ENCODE measurements around the gene AUNIP. TPM values are rescaled to one million over a fixed set of nuclear protein-coding genes. Genes with fewer than 3 reads are reported as not detected.

Gene AUNIP
- total RNA-seq, 2 experiments from 2014 or later = 9.6 to 12.9 TPM

DNA sequence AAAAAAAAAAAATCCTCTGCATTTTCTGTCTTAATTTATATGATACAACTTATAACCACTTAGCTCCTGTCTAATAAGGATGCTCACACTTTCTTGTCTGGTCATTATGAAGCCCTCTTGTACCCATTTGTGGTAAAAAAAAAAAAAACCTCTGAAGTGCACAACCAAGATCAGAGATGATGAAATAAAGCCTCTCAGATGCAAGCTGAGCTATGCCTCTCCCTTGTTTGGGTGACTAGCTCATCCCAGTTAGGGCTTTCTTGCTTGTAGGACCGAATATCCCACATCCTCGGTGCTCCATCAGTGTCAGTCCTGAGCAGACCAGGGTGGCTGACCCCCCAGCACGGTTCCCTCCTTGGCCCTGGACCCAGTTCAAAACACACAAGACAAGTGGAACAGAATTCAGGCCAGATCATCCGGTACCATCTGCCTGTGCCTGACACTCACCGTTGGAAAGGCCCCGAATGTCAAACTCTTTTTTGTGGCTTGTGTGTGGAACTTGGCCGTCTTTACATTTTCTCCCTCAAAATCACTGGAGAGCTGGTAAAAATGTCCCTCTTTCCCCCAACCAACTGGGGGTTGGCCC is 65.6 kb downstream of the AUNIP start:
- Mint-ChIP-seq H3K9me3 (ENCODE audit: low read depth) (no peaks in the 10 kb centered on the region), H3K27me3 (no peaks in the 10 kb centered on the region), H3K36me3 (ENCODE audit: low read depth) (peaks cover 6% of the 10 kb centered on the region), H3K27ac (peak overlapping the region; percentile 47), H3K4me3 (no peak overlapping the region), H3K4me1 (peaks cover 46% of the 10 kb centered on the region)
- DNase-seq (no peak), ATAC-seq (no peak)
- ChIA-PET POLR2A (interaction anchor here (0.6 kb wide), 1 partner anchor 83 kb away, joined by 3 read pairs; no protein-coding TSS in a partner anchor), CTCF (interaction anchor here (0.6 to 3.8 kb wide), 6 partner anchors 11 to 227 kb away, joined by 3 to 27 read pairs (median 3); no protein-coding TSS in a partner anchor)
- intact Hi-C loops (cut with DNase I, micrococcal nuclease) = no loop called here

- intact Hi-C loops (cut with DNase I, micrococcal nuclease) = no loop called here
- H3K36me3 Mint-ChIP-seq (ENCODE audit: low read depth) = peaks cover 9% of the 10 kb centered on the region
- no peak for ATAC-seq
Measured at GRCh38 chr1:25792115-25792514, 67.1 kb downstream of the AUNIP start.

GRCh38 chr1:25790472-25790871 is 68.8 kb downstream of the AUNIP start:
- ChIA-PET CTCF (interaction anchor here (1.0 kb wide), 1 partner anchor 12 kb away, joined by 3 read pairs; no protein-coding TSS in a partner anchor), POLR2A (no interaction called here)
- no peak for DNase-seq
- intact Hi-C loops (cut with DNase I, micrococcal nuclease) = no loop called here
- H3K4me1 Mint-ChIP-seq = peaks cover 23% of the 10 kb centered on the region
- H3K36me3 Mint-ChIP-seq (ENCODE audit: low read depth) = peaks cover 9% of the 10 kb centered on the region
- no peaks in the 10 kb centered on the region for H3K27me3 Mint-ChIP-seq
- H3K27ac Mint-ChIP-seq = no peak overlapping the region
- no peak for ATAC-seq
- no peak overlapping the region for H3K4me3 Mint-ChIP-seq
- no peaks in the 10 kb centered on the region for H3K9me3 Mint-ChIP-seq (ENCODE audit: low read depth)

More at GRCh38 chr1:25792115-25792514, 67.1 kb downstream of the AUNIP start:
- DNase-seq = no peak
- POLR2A ChIA-PET = interaction anchor here (0.7 kb wide), 1 partner anchor 177 kb away, joined by 4 read pairs; no protein-coding TSS in a partner anchor
- Mint-ChIP-seq H3K9me3 (ENCODE audit: low read depth) (no peaks in the 10 kb centered on the region), H3K27ac (no peak overlapping the region), H3K4me1 (peaks cover 34% of the 10 kb centered on the region), H3K27me3 (no peaks in the 10 kb centered on the region), H3K4me3 (no peak overlapping the region)
- CTCF ChIA-PET = no interaction called here

- ChIA-PET POLR2A (interaction anchor here (0.7 to 1.0 kb wide), 2 partner anchors 93 to 244 kb away, joined by 3 to 4 read pairs; partner anchors contain the start of gene LDLRAP1), CTCF (interaction anchor here (0.6 to 1.2 kb wide), 9 partner anchors 8 to 351 kb away, joined by 3 to 4 read pairs (median 3); no protein-coding TSS in a partner anchor)
- H3K9me3 Mint-ChIP-seq (ENCODE audit: low read depth) = no peaks in the 10 kb centered on the region
- peaks cover 5% of the 10 kb centered on the region for H3K4me1 Mint-ChIP-seq
- H3K36me3 Mint-ChIP-seq (ENCODE audit: low read depth) = peaks cover 7% of the 10 kb centered on the region
- no peak overlapping the region for H3K4me3 Mint-ChIP-seq
- DNase-seq (no peak), ATAC-seq (no peak)
- intact Hi-C loops (cut with DNase I, micrococcal nuclease) = no loop called here
- H3K27ac Mint-ChIP-seq = peak overlapping the region; percentile 14
- no peaks in the 10 kb centered on the region for H3K27me3 Mint-ChIP-seq
Measured at GRCh38 chr1:25787760-25788166, 71.5 kb downstream of the AUNIP start.

- H3K36me3 Mint-ChIP-seq (ENCODE audit: low read depth) = peaks cover 7% of the 10 kb centered on the region
- no peak overlapping the region for H3K4me3 Mint-ChIP-seq
- no peaks in the 10 kb centered on the region for H3K27me3 Mint-ChIP-seq
- CTCF ChIA-PET = interaction anchor here (0.6 to 1.2 kb wide), 9 partner anchors 9 to 350 kb away, joined by 3 to 4 read pairs (median 3); no protein-coding TSS in a partner anchor
- H3K4me1 Mint-ChIP-seq = peaks cover 5% of the 10 kb centered on the region
- intact Hi-C loops (cut with DNase I, micrococcal nuclease) = no loop called here
- POLR2A ChIA-PET = no interaction called here
- ATAC-seq (peak; percentile 49), DNase-seq (no peak)
- no peaks in the 10 kb centered on the region for H3K9me3 Mint-ChIP-seq (ENCODE audit: low read depth)
- no peak overlapping the region for H3K27ac Mint-ChIP-seq
Measured at GRCh38 chr1:25786887-25787759, 72.1 kb downstream of the AUNIP start.

DNA sequence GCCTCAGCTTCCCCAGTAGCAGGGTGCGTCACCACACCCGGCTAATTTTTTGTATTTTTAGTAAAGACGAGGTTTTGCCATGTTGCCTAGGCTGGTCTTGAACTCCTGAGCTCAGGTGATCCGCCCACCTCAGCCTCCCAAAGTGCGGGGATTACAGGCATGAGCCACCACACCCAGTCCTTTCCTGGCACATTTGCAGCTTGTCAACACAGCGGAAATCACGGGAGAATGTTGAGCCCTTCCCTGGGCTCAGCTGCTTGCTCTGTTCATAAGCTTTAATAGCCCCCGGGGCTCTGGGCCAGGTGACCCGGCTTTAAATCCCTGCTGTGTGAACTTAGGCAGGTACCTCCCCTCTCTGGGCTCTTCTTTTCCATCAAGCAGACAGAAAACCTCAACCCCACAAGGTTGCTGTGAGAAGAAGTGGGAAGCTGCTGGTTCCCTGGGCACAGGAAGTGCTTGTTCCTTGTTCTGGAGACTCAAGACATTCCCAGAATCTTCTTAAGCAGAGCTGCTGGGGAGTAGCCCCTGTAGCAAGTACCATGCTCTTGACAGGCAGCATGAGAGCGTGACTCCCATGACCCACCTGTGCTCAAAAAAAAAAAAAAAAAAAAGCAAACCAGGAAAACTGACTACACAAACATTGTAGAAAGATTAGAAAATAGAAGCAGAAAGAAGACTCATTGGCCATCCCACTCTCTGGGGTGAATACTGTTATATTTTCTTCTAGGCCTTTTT is 73.8 kb downstream of the AUNIP start:
- ATAC-seq (no peak), DNase-seq (no peak)
- CTCF ChIA-PET = interaction anchor here (0.7 kb wide), 1 partner anchor 306 kb away, joined by 3 read pairs; no protein-coding TSS in a partner anchor
- peaks cover 7% of the 10 kb centered on the region for H3K4me1 Mint-ChIP-seq
- H3K36me3 Mint-ChIP-seq (ENCODE audit: low read depth) = peaks cover 6% of the 10 kb centered on the region
- no peak overlapping the region for H3K4me3 Mint-ChIP-seq
- intact Hi-C loops (cut with DNase I, micrococcal nuclease) = no loop called here
- H3K27me3 Mint-ChIP-seq = no peaks in the 10 kb centered on the region
- POLR2A ChIA-PET = interaction anchor here (0.9 kb wide), 1 partner anchor 10 kb away, joined by 3 read pairs; no protein-coding TSS in a partner anchor
- no peak overlapping the region for H3K27ac Mint-ChIP-seq
- H3K9me3 Mint-ChIP-seq (ENCODE audit: low read depth) = no peaks in the 10 kb centered on the region

- POLR2A ChIA-PET = interaction anchor here (0.9 kb wide), 1 partner anchor 10 kb away, joined by 3 read pairs; no protein-coding TSS in a partner anchor
- Mint-ChIP-seq H3K27me3 (no peaks in the 10 kb centered on the region), H3K36me3 (ENCODE audit: low read depth) (peaks cover 2% of the 10 kb centered on the region), H3K9me3 (ENCODE audit: low read depth) (no peaks in the 10 kb centered on the region), H3K4me3 (no peak overlapping the region), H3K4me1 (peaks cover 9% of the 10 kb centered on the region), H3K27ac (no peak overlapping the region)
- intact Hi-C loops (cut with DNase I, micrococcal nuclease) = no loop called here
- DNase-seq (no peak), ATAC-seq (no peak)
- CTCF ChIA-PET = interaction anchor here (0.7 kb wide), 1 partner anchor 305 kb away, joined by 3 read pairs; no protein-coding TSS in a partner anchor
Measured at GRCh38 chr1:25784575-25785051, 74.6 kb downstream of the AUNIP start.

Small RNAs within 50 kb of the gene (microRNA-seq; reads per million reads assigned to microRNA genes)
- gene MIR3917 (ENCODE audit: borderline replicate concordance) = 2.1 reads per million

Other genes with a start within 250 kb of the AUNIP start
- gene MAN1C1, start 242.7 kb downstream of the AUNIP start, total RNA-seq = 10 to 100 TPM in 1 of 2 experiments, 1 to 10 TPM in 1; 10.0 to 10.1 TPM
- gene SELENON, start 59.3 kb downstream of the AUNIP start, total RNA-seq = 10 to 100 TPM; 31.5 to 33.5 TPM
- 10 to 100 TPM; 27.7 to 30.8 TPM for gene MTFR1L, start 39.5 kb downstream of the AUNIP start, total RNA-seq
- 1 to 10 TPM; 3.9 to 4.4 TPM for gene PAQR7, start 16.3 kb upstream of the AUNIP start, total RNA-seq
- gene STMN1, start 47.0 kb upstream of the AUNIP start, total RNA-seq = 100 to 1,000 TPM; 557 to 771 TPM
- gene PAFAH2, start 138.6 kb upstream of the AUNIP start, total RNA-seq = 1 to 10 TPM; 6.6 to 7.9 TPM
- not detected for gene EXTL1, start 162.3 kb upstream of the AUNIP start, total RNA-seq
- gene SLC30A2, start 186.7 kb upstream of the AUNIP start, total RNA-seq = not detected
- not detected for gene TRIM63, start 208.2 kb upstream of the AUNIP start, total RNA-seq